Duodenal mucosa (tissue), 2 donors: ENCODE data around the gene LMO2.

Experiments
- H3K27ac ChIP-seq: one replicate; pipeline ENCODE4 v1.7.0; 2013; ENCODE audit warnings: low read depth, low read length
- H3K27me3 ChIP-seq, 2 donors: one replicate each; pipeline ENCODE4 v1.7.0; 2013; ENCODE audit warnings: low read length in 2 of 2, control low read depth in 1 of 2; ENCODE audit not compliant: insufficient read depth in 2 of 2, control insufficient read depth in 1 of 2
- H3K36me3 ChIP-seq, 2 donors: one replicate each; pipeline ENCODE4 v1.7.0; 2013; ENCODE audit warnings: low read length in 2 of 2, control low read depth in 1 of 2; ENCODE audit not compliant: insufficient read depth in 2 of 2, control insufficient read depth in 1 of 2
- H3K4me1 ChIP-seq, 2 donors: one replicate each; pipeline ENCODE4 v1.7.0; 2013; ENCODE audit warnings: low read length in 2 of 2, control low read depth in 1 of 2; ENCODE audit not compliant: insufficient read depth in 2 of 2, control insufficient read depth in 1 of 2
- H3K4me3 ChIP-seq, 2 donors: one replicate each; pipeline ENCODE4 v1.7.0; 2013; ENCODE audit warnings: low read length in 2 of 2, low read depth in 1 of 2
- H3K9ac ChIP-seq, 2 donors: one replicate each; pipeline ENCODE4 v1.7.0; 2013; ENCODE audit warnings: low read length in 2 of 2, low read depth in 1 of 2
- H3K9me3 ChIP-seq, 2 donors: one replicate each; pipeline ENCODE4 v1.7.0; 2013; ENCODE audit warnings: low read length in 2 of 2, control low read depth in 1 of 2; ENCODE audit not compliant: control insufficient read depth in 1 of 2

LMO2 gene

DNA sequence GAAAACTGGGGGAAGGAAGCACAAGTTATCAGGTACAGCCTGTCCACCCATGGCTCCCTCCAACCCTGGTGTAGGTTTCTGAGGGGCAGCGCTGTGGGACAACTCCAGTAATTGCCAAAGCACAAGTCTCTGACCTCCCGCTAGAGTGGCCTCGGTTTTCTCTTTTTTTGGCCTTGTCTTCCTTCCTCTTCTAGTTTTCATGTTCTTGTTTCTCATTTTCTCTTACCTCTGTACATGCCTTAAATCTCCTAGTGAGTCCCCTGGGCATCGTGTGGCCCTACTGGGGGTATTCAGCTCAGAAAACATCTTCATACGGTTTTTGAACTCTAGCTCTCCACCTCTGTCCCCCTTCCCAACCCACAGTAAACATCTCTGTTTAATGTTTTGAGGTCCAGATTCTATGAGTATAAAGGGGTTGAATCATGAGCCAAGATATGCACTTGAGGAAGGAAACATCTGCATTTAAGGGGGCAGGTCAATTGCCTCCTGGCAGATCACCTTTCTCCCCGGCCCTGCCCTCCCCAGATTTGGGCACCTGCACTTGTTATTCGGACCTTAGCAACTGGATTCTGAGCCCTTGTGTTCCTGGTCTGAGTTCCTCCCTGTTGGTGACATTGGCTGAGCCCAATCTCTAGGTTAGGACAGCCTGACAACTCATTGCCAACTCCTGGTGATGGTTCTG is 8.4 kb upstream of the LMO2 start:
- no peaks in the 10 kb centered on the region for H3K36me3 ChIP-seq
- H3K27ac ChIP-seq, result no peak overlapping the region

GRCh38 chr11:33899400-33900037 is 7.6 kb upstream of the LMO2 start:
- Histone ChIP-seq H3K36me3 (no peaks in the 10 kb centered on the region), H3K4me1 (peaks cover 0 to 3% of the 10 kb centered on the region in 2 donors), H3K27me3 (peaks cover 0 to 2% of the 10 kb centered on the region in 2 donors), H3K9ac (no peak overlapping the region), H3K9me3 (no peaks in the 10 kb centered on the region), H3K4me3 (no peak overlapping the region), H3K27ac (no peak overlapping the region)

More for the DNA sequence above, 8.4 kb upstream of the LMO2 start:
- no peaks in the 10 kb centered on the region for H3K9me3 ChIP-seq
- H3K4me1 ChIP-seq, result peaks cover 0 to 3% of the 10 kb centered on the region in 2 donors
- H3K4me3 ChIP-seq, result no peak overlapping the region
- H3K9ac ChIP-seq, result no peak overlapping the region
- H3K27me3 ChIP-seq, result no peaks in the 10 kb centered on the region

- Histone ChIP-seq H3K4me3 (no peak overlapping the region), H3K27me3 (peaks cover 0 to 4% of the 10 kb centered on the region in 2 donors), H3K36me3 (no peaks in the 10 kb centered on the region), H3K9me3 (no peaks in the 10 kb centered on the region), H3K9ac (no peak overlapping the region), H3K4me1 (peaks cover 3% of the 10 kb centered on the region in 2 donors), H3K27ac (no peak overlapping the region)
Measured at GRCh38 chr11:33898957-33899356, 7.1 kb upstream of the LMO2 start.

DNA sequence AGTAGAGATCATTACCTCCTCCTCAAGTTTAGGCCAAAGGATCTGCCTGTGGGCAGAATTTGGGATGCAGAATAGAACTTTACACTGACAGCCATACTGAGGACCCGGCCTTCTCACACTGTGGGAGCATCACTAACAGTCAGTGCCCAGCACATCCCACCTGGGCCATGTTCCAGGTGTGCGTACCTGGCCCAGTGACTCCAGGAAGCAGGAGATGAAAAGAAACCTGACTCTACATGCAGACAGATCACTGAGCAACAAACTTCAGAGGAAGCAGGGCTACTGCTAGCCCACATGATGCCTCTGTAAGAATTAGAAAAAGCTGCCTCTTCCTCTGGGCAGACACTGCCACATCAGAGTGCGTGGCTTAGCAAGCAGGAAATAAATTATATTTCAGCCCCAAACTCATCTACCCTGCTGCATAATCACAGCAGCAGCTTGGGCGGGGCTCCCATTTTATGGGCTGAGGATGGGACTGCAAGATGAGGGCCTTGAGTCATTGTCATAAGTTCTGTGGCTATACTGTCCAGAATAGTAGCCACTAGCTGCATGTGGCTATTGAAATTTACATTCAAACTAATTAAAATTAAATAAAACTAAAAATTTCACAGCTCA is 6.0 kb upstream of the LMO2 start:
- H3K9me3 ChIP-seq, result no peaks in the 10 kb centered on the region
- peaks cover 0 to 4% of the 10 kb centered on the region in 2 donors for H3K27me3 ChIP-seq
- no peak overlapping the region for H3K9ac ChIP-seq
- peaks cover 3% of the 10 kb centered on the region in 2 donors for H3K4me1 ChIP-seq
- H3K27ac ChIP-seq, result no peak overlapping the region
- no peak overlapping the region for H3K4me3 ChIP-seq
- H3K36me3 ChIP-seq, result no peaks in the 10 kb centered on the region

DNA sequence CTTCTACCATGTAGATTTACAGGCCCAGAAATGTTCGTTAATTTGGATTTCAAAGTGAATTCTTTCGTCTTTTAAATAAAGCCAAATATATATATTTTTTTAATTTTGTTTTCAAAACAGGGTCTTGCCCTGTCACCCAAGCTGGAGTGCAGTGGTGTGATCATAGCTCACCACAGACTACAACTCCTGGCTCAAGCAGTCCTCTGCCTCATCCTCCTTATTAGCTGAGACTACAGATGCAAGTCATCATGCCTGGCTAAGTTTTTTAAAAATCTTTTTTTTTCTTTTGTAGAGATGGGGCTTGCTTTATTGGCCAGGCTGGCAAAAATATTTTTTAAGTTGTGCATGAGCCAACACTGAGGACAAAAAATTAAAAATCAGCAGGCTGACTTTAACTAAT is 5.0 kb upstream of the LMO2 start:
- H3K9ac ChIP-seq, result no peak overlapping the region
- peaks cover 3% of the 10 kb centered on the region in 2 donors for H3K4me1 ChIP-seq

GRCh38 chr11:33895752-33896137 is 3.9 kb upstream of the LMO2 start:
- Histone ChIP-seq H3K4me3 (no peak overlapping the region), H3K9ac (no peak overlapping the region), H3K9me3 (no peaks in the 10 kb centered on the region), H3K27ac (no peak overlapping the region), H3K27me3 (peaks cover 0 to 4% of the 10 kb centered on the region in 2 donors), H3K4me1 (peaks cover 3% of the 10 kb centered on the region in 2 donors), H3K36me3 (no peaks in the 10 kb centered on the region)

More for the DNA sequence above, 5.0 kb upstream of the LMO2 start:
- Histone ChIP-seq H3K4me3 (no peak overlapping the region), H3K9me3 (no peaks in the 10 kb centered on the region), H3K27me3 (peaks cover 0 to 4% of the 10 kb centered on the region in 2 donors), H3K36me3 (no peaks in the 10 kb centered on the region), H3K27ac (no peak overlapping the region)

GRCh38 chr11:33894398-33894746 is 2.5 kb upstream of the LMO2 start:
- Histone ChIP-seq H3K9ac (no peak overlapping the region), H3K9me3 (no peaks in the 10 kb centered on the region), H3K27me3 (peaks cover 0 to 4% of the 10 kb centered on the region in 2 donors), H3K36me3 (no peaks in the 10 kb centered on the region), H3K27ac (no peak overlapping the region), H3K4me3 (no peak overlapping the region), H3K4me1 (peaks cover under 1 to 3% of the 10 kb centered on the region in 2 donors)

DNA sequence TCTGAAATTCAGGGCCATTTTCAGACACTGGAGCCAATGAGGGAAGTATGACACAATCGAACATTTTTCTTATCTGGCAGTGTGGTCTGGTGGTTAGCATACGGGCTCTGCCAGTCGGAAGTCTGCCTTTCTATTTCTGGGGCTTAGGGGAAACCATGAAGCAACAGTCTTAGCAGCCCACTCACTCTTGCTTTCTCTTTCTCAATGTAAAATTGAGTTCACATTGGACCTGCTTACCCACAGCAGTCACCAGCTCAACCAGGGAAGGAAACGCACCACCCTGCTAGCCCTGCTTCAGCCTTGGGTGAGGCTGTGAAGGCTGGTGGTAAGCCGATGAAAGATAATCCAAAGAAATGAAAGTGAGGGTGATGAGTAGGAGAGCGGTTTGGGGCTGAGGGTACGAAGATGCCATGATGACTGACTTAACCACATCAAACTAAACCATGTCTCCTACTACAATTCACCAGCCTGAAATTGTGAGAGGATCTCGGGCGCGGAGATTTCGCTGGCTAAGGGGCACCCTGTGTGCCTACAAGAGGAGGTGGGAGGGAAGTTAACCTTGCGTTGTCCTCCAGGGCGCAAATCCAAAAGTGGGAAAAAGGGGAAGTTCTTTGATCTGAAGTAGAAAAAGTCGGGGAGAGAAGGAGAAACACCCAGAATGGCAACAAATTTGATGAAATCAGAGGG is 2.0 kb upstream of the LMO2 start:
- Histone ChIP-seq H3K4me3 (peak overlapping the region; percentile 36 to 46), H3K27ac (no peak overlapping the region), H3K27me3 (peaks cover 0 to 4% of the 10 kb centered on the region in 2 donors), H3K9ac (no peak overlapping the region), H3K36me3 (no peaks in the 10 kb centered on the region), H3K4me1 (peaks cover 0 to 3% of the 10 kb centered on the region in 2 donors), H3K9me3 (no peaks in the 10 kb centered on the region)

- Histone ChIP-seq H3K27me3 (peaks cover 0 to 4% of the 10 kb centered on the region in 2 donors), H3K4me1 (peaks cover 0 to 3% of the 10 kb centered on the region in 2 donors), H3K9ac (no peak overlapping the region), H3K36me3 (no peaks in the 10 kb centered on the region), H3K27ac (no peak overlapping the region), H3K9me3 (no peaks in the 10 kb centered on the region), H3K4me3 (no peak overlapping the region)
Measured at GRCh38 chr11:33892906-33893594, 1.2 kb upstream of the LMO2 start.
